Esophagus squamous epithelium (tissue), 4 donors: ENCODE results near the gene UNCX.

Source experiments
- CTCF ChIP-seq, 6 experiments: fragments of 450-650 bp in 4 of 6; fragments of 200-600 bp in 2 of 6; sonication (generic) in 2 of 6; IDR thresholded peaks; one replicate each; pipeline ENCODE4 v1.5.1; 2016 to 2019; ENCODE audit warnings: antibody characterized with exemption in 6 of 6, mild to moderate bottlenecking in 4 of 6, moderate library complexity in 4 of 6
- POLR2A ChIP-seq, 4 donors: fragments of 450-650 bp; IDR thresholded peaks; one replicate each; pipeline ENCODE4 v1.6.1; 2017; ENCODE audit warnings: antibody characterized with exemption in 4 of 4, mild to moderate bottlenecking in 4 of 4, moderate library complexity in 3 of 4

- TF ChIP-seq CTCF (IDR thresholded peaks at IDR 0.05) (no peak), POLR2A (IDR thresholded peaks at IDR 0.05) (no peak)
These were observed 21.8 kb downstream of the UNCX start for GRCh38 chr7:1254281-1255079.
